ENCODE results near the gene REV1. TPM values are rescaled to one million over a fixed set of nuclear protein-coding genes. Genes with fewer than 3 reads are reported as not detected.

Gene REV1
- total and polyA plus RNA-seq, 4 donors: 4.0 to 37.7 (median 16.2) TPM

- TF ChIP-seq EGR1 (IDR thresholded peaks at IDR 0.05; ENCODE audit: low read depth in 2 of 2): no peak
Observed at GRCh38 chr2:99461828-99462483, 27.9 kb downstream of the REV1 start (continued).

GRCh38 chr2:99458529-99458928, 31.3 kb downstream of the REV1 start:
- H3K9me3 ChIP-seq (ENCODE audit: control insufficient read depth in 4 of 4, low read length in 3 of 4): no peaks in the 10 kb centered on the region
- no peak for TF ChIP-seq JUND (IDR thresholded peaks at IDR 0.05)
- no peak for TF ChIP-seq FOXA1 (IDR thresholded peaks at IDR 0.05)
- no peak for TF ChIP-seq EGR1 (IDR thresholded peaks at IDR 0.05; ENCODE audit: low read depth in 2 of 2)
- TF ChIP-seq FOXA2 (IDR thresholded peaks at IDR 0.05): no peak
- no peak for TF ChIP-seq GABPA (IDR thresholded peaks at IDR 0.05 in 1 of 2, conservative IDR thresholded peaks at IDR 0.05 in 1 of 2)
- no peak overlapping the region for H3K4me3 ChIP-seq (ENCODE audit: low read depth in 1 of 3, low read length in 3 of 3)
- WGBS: 94% methylated on average over 2 of the region's 2 CpGs
- no peak for DNase-seq (ENCODE audit: low spot score)
- H3K27ac ChIP-seq (ENCODE audit: low read depth in 1 of 2, low read length in 2 of 2): no peak overlapping the region
- peaks cover 0 to 3% (median 0%) of the 10 kb centered on the region in 4 donors for H3K4me1 ChIP-seq (ENCODE audit: control insufficient read depth in 4 of 4, insufficient read depth in 4 of 4, low read length in 3 of 4)
- peaks cover 6 to 54% (median 30%) of the 10 kb centered on the region in 4 donors for H3K36me3 ChIP-seq (ENCODE audit: control insufficient read depth in 4 of 4, insufficient read depth in 3 of 4, low read depth in 1 of 4, low read length in 3 of 4)
- H3K27me3 ChIP-seq (ENCODE audit: control insufficient read depth in 4 of 4, insufficient read depth in 4 of 4, low read length in 3 of 4): no peaks in the 10 kb centered on the region
- no peak overlapping the region for H3K9ac ChIP-seq (ENCODE audit: low read depth in 1 of 2, low read length in 2 of 2)

- H3K36me3 ChIP-seq (ENCODE audit: control insufficient read depth in 4 of 4, insufficient read depth in 3 of 4, low read depth in 1 of 4, low read length in 3 of 4): peaks cover 5 to 33% (median 18%) of the 10 kb centered on the region in 4 donors
- no peak for DNase-seq (ENCODE audit: low spot score)
- H3K27me3 ChIP-seq (ENCODE audit: control insufficient read depth in 4 of 4, insufficient read depth in 4 of 4, low read length in 3 of 4): no peaks in the 10 kb centered on the region
- no peak overlapping the region for H3K27ac ChIP-seq (ENCODE audit: low read depth in 1 of 2, low read length in 2 of 2)
- WGBS: 88% methylated on average over 4 of the region's 4 CpGs
- H3K9me3 ChIP-seq (ENCODE audit: control insufficient read depth in 4 of 4, low read length in 3 of 4): no peaks in the 10 kb centered on the region
- H3K4me1 ChIP-seq (ENCODE audit: control insufficient read depth in 4 of 4, insufficient read depth in 4 of 4, low read length in 3 of 4): peaks cover 0 to 3% (median 0%) of the 10 kb centered on the region in 4 donors
- no peak overlapping the region for H3K4me3 ChIP-seq (ENCODE audit: low read depth in 1 of 3, low read length in 3 of 3)
- H3K9ac ChIP-seq (ENCODE audit: low read depth in 1 of 2, low read length in 2 of 2): no peak overlapping the region
- no peak for TF ChIP-seq JUND (IDR thresholded peaks at IDR 0.05)
- no peak for TF ChIP-seq HNF4A (conservative IDR thresholded peaks at IDR 0.05)
- no peak for TF ChIP-seq RXRA (IDR thresholded peaks at IDR 0.05)
- no peak for TF ChIP-seq FOXA1 (IDR thresholded peaks at IDR 0.05)
- no peak for TF ChIP-seq SP1 (IDR thresholded peaks at IDR 0.05)
- TF ChIP-seq EGR1 (IDR thresholded peaks at IDR 0.05; ENCODE audit: low read depth in 2 of 2): no peak
- TF ChIP-seq NR2F2 (IDR thresholded peaks at IDR 0.05): no peak
- TF ChIP-seq RAD21 (IDR thresholded peaks at IDR 0.05): no peak
- no peak for TF ChIP-seq TAF1 (conservative IDR thresholded peaks at IDR 0.05)
- TF ChIP-seq HNF4G (IDR thresholded peaks at IDR 0.05): no peak
- no peak for TF ChIP-seq FOXA2 (IDR thresholded peaks at IDR 0.05)
- TF ChIP-seq YY1 (IDR thresholded peaks at IDR 0.05): no peak
- TF ChIP-seq, protein P1, sequence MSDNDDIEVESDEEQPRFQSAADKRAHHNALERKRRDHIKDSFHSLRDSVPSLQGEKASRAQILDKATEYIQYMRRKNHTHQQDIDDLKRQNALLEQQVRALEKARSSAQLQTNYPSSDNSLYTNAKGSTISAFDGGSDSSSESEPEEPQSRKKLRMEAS (IDR thresholded peaks at IDR 0.05): no peak
- no peak for TF ChIP-seq CTCF (IDR thresholded peaks at IDR 0.05; ENCODE audit: low read depth, low read length, missing input control)
- TF ChIP-seq, protein P2, sequence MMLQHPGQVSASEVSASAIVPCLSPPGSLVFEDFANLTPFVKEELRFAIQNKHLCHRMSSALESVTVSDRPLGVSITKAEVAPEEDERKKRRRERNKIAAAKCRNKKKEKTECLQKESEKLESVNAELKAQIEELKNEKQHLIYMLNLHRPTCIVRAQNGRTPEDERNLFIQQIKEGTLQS (IDR thresholded peaks at IDR 0.05): no peak
Observed at GRCh38 chr2:99451686-99452085, 38.1 kb downstream of the REV1 start.

All from liver (tissue), 9 donors.